Measurements from ENCODE around the gene DCPS.

DCPS gene

DNA sequence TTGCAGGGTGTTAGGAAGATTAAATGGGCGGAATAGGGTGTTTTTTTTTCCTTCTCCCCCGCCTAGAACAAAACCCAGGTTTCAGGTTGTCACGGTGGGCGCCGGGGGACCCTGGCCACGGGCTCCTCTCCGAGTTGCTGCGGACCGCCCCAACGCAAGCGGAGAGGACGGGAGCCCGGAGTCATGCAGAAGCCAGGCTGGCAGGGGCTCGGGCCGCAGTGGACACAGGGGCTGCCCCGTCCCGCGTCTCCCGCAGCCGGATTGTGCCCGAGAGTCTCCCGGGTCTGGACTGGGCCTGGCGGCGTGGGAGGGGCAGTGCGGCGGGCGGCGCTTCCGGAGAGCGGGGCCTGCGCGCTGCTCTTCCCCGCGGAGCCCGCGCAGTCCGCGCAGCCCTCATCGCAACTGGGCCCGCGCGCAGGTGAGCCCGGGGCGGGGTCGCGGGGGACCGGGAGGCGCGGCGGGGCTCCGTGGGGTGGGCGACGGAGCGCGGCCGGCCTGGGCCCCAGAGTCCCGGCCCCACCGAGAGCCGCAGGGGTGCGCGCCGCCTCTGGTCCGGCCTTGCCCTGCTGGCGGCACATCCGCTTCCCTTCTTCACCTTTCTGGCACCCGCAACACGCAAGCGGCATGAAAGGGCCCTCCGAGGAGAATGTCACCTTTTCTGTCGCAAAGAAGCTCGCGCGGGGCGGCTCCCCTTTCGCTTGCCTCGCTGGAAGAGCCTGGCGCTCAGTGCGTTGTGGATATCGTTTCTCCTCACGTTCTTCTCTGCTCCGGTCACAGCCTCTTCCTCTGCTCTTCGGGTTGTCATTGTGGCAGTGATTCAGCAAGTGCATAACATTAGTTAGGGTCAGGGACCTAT lies 20.9 kb upstream of the DCPS start, which contains the start of gene TIRAP:
Gene TIRAP (plus strand): TSS at position 358 of the 856 bp plus-strand sequence. CDS start 7,802 bp downstream, outside the sequence.
- Histone ChIP-seq H3K9me3 (ENCODE audit: control insufficient read depth in 1 of 2, low read length in 2 of 2) (no peaks in the 10 kb centered on the region), H3K9ac (ENCODE audit: low read depth in 1 of 2, low read length in 2 of 2) (peak within 1 kb of the TSS; percentile 89 to 99), H3K27me3 (ENCODE audit: control insufficient read depth in 1 of 2, insufficient read depth in 2 of 2, low read length in 2 of 2) (no peaks in the 10 kb centered on the region), H3K27ac (ENCODE audit: low read depth, low read length) (peak within 1 kb of the TSS; percentile 70), H3K36me3 (ENCODE audit: control insufficient read depth in 1 of 2, insufficient read depth in 2 of 2, low read length in 2 of 2) (peaks cover 0 to 5% of the 10 kb centered on the region in 2 donors), H3K4me1 (ENCODE audit: control insufficient read depth in 1 of 2, insufficient read depth in 2 of 2, low read length in 2 of 2) (peaks cover 16 to 27% of the 10 kb centered on the region in 2 donors), H3K4me3 (ENCODE audit: low read depth in 1 of 2, low read length in 2 of 2) (peak within 1 kb of the TSS; percentile 76 to 87)

DNA sequence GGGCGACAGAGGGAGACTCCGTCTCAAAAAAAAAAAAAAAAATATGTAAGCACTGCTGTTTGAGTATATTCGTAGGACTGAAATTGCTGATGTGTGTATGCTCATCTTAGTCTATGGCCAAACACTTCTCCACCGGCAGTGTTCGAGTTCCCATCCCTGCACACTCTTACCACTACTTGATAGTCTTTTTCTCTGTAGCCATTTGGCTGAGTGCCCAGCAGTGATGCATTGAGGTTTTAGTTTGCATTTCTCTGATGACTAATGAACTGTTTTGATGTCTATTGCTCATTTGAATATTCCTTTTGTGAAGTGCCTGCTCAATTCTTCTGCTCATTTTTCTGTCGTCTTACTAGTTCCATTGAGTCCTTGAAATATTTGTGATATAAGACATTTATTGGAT lies 19.0 kb upstream of the DCPS start:
- H3K27me3 ChIP-seq (ENCODE audit: control insufficient read depth in 1 of 2, insufficient read depth in 2 of 2, low read length in 2 of 2): no peaks in the 10 kb centered on the region
- H3K4me1 ChIP-seq (ENCODE audit: control insufficient read depth in 1 of 2, insufficient read depth in 2 of 2, low read length in 2 of 2): peaks cover 16 to 27% of the 10 kb centered on the region in 2 donors
- H3K9me3 ChIP-seq (ENCODE audit: control insufficient read depth in 1 of 2, low read length in 2 of 2): no peaks in the 10 kb centered on the region
- no peak overlapping the region for H3K9ac ChIP-seq (ENCODE audit: low read depth in 1 of 2, low read length in 2 of 2)
- H3K4me3 ChIP-seq (ENCODE audit: low read depth in 1 of 2, low read length in 2 of 2): peak overlapping the region; percentile 29 to 36
- H3K27ac ChIP-seq (ENCODE audit: low read depth, low read length): no peak overlapping the region
- peaks cover 0 to 9% of the 10 kb centered on the region in 2 donors for H3K36me3 ChIP-seq (ENCODE audit: control insufficient read depth in 1 of 2, insufficient read depth in 2 of 2, low read length in 2 of 2)

DNA sequence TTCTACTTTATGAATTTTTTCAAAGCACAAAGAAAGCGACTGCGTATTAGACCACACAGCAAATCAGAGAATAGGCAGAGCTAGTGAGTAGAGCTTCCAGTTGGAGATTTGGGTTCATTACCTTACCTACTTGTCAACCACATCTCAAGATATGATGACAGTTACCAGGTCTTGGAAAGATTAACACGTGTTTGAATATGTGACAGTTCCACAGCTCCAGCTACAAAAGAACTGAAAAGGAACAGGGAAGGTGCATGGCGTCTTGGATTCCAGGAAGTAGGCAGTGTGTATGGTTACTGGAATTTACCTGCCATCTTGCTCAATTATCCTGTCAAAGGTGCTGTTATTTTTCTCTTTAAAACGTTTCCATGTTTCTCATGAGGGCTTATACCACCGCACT lies 15.6 kb upstream of the DCPS start:
- Histone ChIP-seq H3K36me3 (ENCODE audit: control insufficient read depth in 1 of 2, insufficient read depth in 2 of 2, low read length in 2 of 2) (peaks cover 22 to 41% of the 10 kb centered on the region in 2 donors), H3K27me3 (ENCODE audit: control insufficient read depth in 1 of 2, insufficient read depth in 2 of 2, low read length in 2 of 2) (no peaks in the 10 kb centered on the region)

GRCh38 chr11:126290887-126291286 lies 13.0 kb upstream of the DCPS start:
- H3K9ac ChIP-seq (ENCODE audit: low read depth in 1 of 2, low read length in 2 of 2): no peak overlapping the region
- H3K27me3 ChIP-seq (ENCODE audit: control insufficient read depth in 1 of 2, insufficient read depth in 2 of 2, low read length in 2 of 2): no peaks in the 10 kb centered on the region
- H3K27ac ChIP-seq (ENCODE audit: low read depth, low read length): no peak overlapping the region
- peaks cover 29 to 58% of the 10 kb centered on the region in 2 donors for H3K36me3 ChIP-seq (ENCODE audit: control insufficient read depth in 1 of 2, insufficient read depth in 2 of 2, low read length in 2 of 2)
- H3K9me3 ChIP-seq (ENCODE audit: control insufficient read depth in 1 of 2, low read length in 2 of 2): no peaks in the 10 kb centered on the region
- H3K4me3 ChIP-seq (ENCODE audit: low read depth in 1 of 2, low read length in 2 of 2): no peak overlapping the region
- H3K4me1 ChIP-seq (ENCODE audit: control insufficient read depth in 1 of 2, insufficient read depth in 2 of 2, low read length in 2 of 2): no peaks in the 10 kb centered on the region

More for the DNA sequence above, 15.6 kb upstream of the DCPS start:
- H3K9ac ChIP-seq (ENCODE audit: low read depth in 1 of 2, low read length in 2 of 2): no peak overlapping the region
- H3K9me3 ChIP-seq (ENCODE audit: control insufficient read depth in 1 of 2, low read length in 2 of 2): no peaks in the 10 kb centered on the region
- H3K27ac ChIP-seq (ENCODE audit: low read depth, low read length): no peak overlapping the region
- peaks cover 10 to 14% of the 10 kb centered on the region in 2 donors for H3K4me1 ChIP-seq (ENCODE audit: control insufficient read depth in 1 of 2, insufficient read depth in 2 of 2, low read length in 2 of 2)
- H3K4me3 ChIP-seq (ENCODE audit: low read depth in 1 of 2, low read length in 2 of 2): no peak overlapping the region

DNA sequence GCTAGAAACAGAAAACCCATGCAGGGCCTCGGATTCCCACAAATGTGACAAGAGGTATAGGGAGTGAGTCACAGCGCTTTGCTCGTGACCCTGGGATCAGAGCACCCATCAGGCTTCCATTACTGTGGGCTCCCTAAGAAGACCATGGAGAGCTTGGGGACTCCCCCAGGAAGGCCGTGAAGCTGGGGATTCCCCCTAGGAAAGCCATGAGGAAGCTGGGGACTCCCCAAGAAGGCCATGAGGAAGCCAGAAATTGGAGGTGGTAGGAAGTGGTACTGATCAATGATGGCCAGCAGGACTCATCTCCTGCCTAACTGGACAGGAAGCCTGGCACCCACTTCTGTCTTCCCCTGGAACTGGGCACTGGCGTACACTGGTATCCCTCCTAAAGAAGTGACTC lies 10.1 kb upstream of the DCPS start:
- no peaks in the 10 kb centered on the region for H3K4me1 ChIP-seq (ENCODE audit: control insufficient read depth in 1 of 2, insufficient read depth in 2 of 2, low read length in 2 of 2)
- H3K4me3 ChIP-seq (ENCODE audit: low read depth in 1 of 2, low read length in 2 of 2): no peak overlapping the region
- peaks cover 29 to 52% of the 10 kb centered on the region in 2 donors for H3K36me3 ChIP-seq (ENCODE audit: control insufficient read depth in 1 of 2, insufficient read depth in 2 of 2, low read length in 2 of 2)
- H3K9ac ChIP-seq (ENCODE audit: low read depth in 1 of 2, low read length in 2 of 2): no peak overlapping the region
- no peaks in the 10 kb centered on the region for H3K9me3 ChIP-seq (ENCODE audit: control insufficient read depth in 1 of 2, low read length in 2 of 2)
- no peak overlapping the region for H3K27ac ChIP-seq (ENCODE audit: low read depth, low read length)
- H3K27me3 ChIP-seq (ENCODE audit: control insufficient read depth in 1 of 2, insufficient read depth in 2 of 2, low read length in 2 of 2): no peaks in the 10 kb centered on the region

DNA sequence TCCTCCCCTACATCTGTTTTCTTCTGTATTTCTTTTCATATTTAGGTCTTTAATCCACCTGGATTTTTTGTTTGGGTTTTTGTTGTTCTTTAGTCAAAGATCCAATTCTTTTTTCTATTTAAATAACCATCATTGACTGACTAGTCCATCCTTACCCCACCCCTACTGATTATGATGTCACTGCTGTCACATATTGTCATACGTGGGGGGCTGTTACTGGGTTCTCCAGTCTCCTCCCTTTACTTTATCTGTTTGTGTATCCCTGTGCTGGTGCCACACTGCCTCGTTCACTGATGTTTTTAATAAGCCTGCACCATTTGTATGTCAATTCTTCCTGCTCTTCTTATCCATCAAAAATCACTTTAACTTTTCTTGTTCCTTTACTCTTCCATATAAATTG lies 6.9 kb upstream of the DCPS start:
- H3K4me1 ChIP-seq (ENCODE audit: control insufficient read depth in 1 of 2, insufficient read depth in 2 of 2, low read length in 2 of 2): no peaks in the 10 kb centered on the region

DNA sequence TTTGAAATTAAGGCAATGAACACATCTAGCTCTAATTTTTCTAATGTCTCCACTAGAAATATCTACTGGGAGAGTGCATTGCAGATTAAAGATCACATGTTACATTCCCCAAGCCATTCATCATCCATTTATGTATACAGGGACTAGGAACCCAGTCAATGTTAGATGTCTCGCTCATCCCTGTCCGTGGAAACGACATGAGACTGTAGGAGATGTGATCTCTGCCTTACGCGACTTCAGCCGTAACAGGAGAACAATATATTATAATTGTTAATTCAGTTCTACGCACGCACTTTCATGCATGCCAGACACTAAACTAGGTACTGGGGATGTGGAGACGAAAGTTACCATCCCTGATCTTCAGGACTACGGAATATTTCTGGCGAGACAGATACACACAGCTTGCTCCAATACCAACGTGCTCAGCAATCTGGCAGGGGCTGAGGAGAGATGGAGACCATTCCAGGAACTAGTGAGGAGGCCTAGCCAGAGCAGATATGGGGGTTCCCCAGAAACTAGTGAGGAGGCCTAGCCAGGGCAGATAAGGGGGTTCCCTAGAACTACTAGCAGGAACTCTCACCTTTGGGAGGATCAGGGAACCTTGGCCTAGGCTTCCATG lies 706 bp downstream of the DCPS start:
- no peaks in the 10 kb centered on the region for H3K27me3 ChIP-seq (ENCODE audit: control insufficient read depth in 1 of 2, insufficient read depth in 2 of 2, low read length in 2 of 2)

More for the DNA sequence above, 6.9 kb upstream of the DCPS start:
- Histone ChIP-seq H3K27ac (ENCODE audit: low read depth, low read length) (no peak overlapping the region), H3K27me3 (ENCODE audit: control insufficient read depth in 1 of 2, insufficient read depth in 2 of 2, low read length in 2 of 2) (no peaks in the 10 kb centered on the region), H3K4me3 (ENCODE audit: low read depth in 1 of 2, low read length in 2 of 2) (no peak overlapping the region), H3K9me3 (ENCODE audit: control insufficient read depth in 1 of 2, low read length in 2 of 2) (no peaks in the 10 kb centered on the region), H3K36me3 (ENCODE audit: control insufficient read depth in 1 of 2, insufficient read depth in 2 of 2, low read length in 2 of 2) (peaks cover 16 to 28% of the 10 kb centered on the region in 2 donors), H3K9ac (ENCODE audit: low read depth in 1 of 2, low read length in 2 of 2) (no peak overlapping the region)

GRCh38 chr11:126305699-126306098 lies 1.8 kb downstream of the DCPS start:
- Histone ChIP-seq H3K4me3 (ENCODE audit: low read depth in 1 of 2, low read length in 2 of 2) (no peak overlapping the region), H3K9ac (ENCODE audit: low read depth in 1 of 2, low read length in 2 of 2) (no peak overlapping the region), H3K9me3 (ENCODE audit: control insufficient read depth in 1 of 2, low read length in 2 of 2) (no peaks in the 10 kb centered on the region), H3K27ac (ENCODE audit: low read depth, low read length) (no peak overlapping the region), H3K36me3 (ENCODE audit: control insufficient read depth in 1 of 2, insufficient read depth in 2 of 2, low read length in 2 of 2) (peaks cover 0 to 11% of the 10 kb centered on the region in 2 donors), H3K27me3 (ENCODE audit: control insufficient read depth in 1 of 2, insufficient read depth in 2 of 2, low read length in 2 of 2) (no peaks in the 10 kb centered on the region), H3K4me1 (ENCODE audit: control insufficient read depth in 1 of 2, insufficient read depth in 2 of 2, low read length in 2 of 2) (peaks cover 8 to 11% of the 10 kb centered on the region in 2 donors)

More for the DNA sequence above, 706 bp downstream of the DCPS start:
- Histone ChIP-seq H3K27ac (ENCODE audit: low read depth, low read length) (no peak overlapping the region), H3K36me3 (ENCODE audit: control insufficient read depth in 1 of 2, insufficient read depth in 2 of 2, low read length in 2 of 2) (peaks cover 0 to 11% of the 10 kb centered on the region in 2 donors), H3K4me3 (ENCODE audit: low read depth in 1 of 2, low read length in 2 of 2) (peak overlapping the region; percentile 94 to 98), H3K9ac (ENCODE audit: low read depth in 1 of 2, low read length in 2 of 2) (peak overlapping the region; percentile 68 to 95), H3K4me1 (ENCODE audit: control insufficient read depth in 1 of 2, insufficient read depth in 2 of 2, low read length in 2 of 2) (peaks cover 7 to 9% of the 10 kb centered on the region in 2 donors), H3K9me3 (ENCODE audit: control insufficient read depth in 1 of 2, low read length in 2 of 2) (no peaks in the 10 kb centered on the region)

- Histone ChIP-seq H3K4me1 (ENCODE audit: control insufficient read depth in 1 of 2, insufficient read depth in 2 of 2, low read length in 2 of 2) (peaks cover 16 to 19% of the 10 kb centered on the region in 2 donors), H3K4me3 (ENCODE audit: low read depth in 1 of 2, low read length in 2 of 2) (no peak overlapping the region), H3K27me3 (ENCODE audit: control insufficient read depth in 1 of 2, insufficient read depth in 2 of 2, low read length in 2 of 2) (no peaks in the 10 kb centered on the region), H3K36me3 (ENCODE audit: control insufficient read depth in 1 of 2, insufficient read depth in 2 of 2, low read length in 2 of 2) (peaks cover 0 to 14% of the 10 kb centered on the region in 2 donors), H3K9me3 (ENCODE audit: control insufficient read depth in 1 of 2, low read length in 2 of 2) (no peaks in the 10 kb centered on the region), H3K9ac (ENCODE audit: low read depth in 1 of 2, low read length in 2 of 2) (no peak overlapping the region), H3K27ac (ENCODE audit: low read depth, low read length) (no peak overlapping the region)
Measured at GRCh38 chr11:126307706-126308105, 3.8 kb downstream of the DCPS start.

DNA sequence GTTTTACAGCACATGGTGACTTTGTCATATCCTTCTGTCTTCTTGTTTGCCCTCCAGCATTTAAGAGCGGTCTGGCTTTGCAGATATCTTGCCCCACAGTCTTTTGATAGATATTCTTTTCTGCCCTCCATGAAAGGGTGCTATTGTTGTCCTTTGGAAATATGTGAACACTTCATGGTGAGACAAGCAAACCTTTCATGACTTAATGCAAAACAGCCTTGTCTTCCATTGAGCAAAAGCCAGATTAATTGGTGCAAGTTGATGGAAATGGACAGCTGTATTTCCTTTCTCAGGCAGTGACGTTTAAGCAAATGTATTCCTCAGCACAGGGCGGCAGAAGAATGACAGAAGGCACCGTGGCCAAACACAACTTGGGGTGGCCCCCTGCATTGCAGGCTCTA lies 4.4 kb downstream of the DCPS start:
- Histone ChIP-seq H3K36me3 (ENCODE audit: control insufficient read depth in 1 of 2, insufficient read depth in 2 of 2, low read length in 2 of 2) (peaks cover 0 to 14% of the 10 kb centered on the region in 2 donors), H3K27me3 (ENCODE audit: control insufficient read depth in 1 of 2, insufficient read depth in 2 of 2, low read length in 2 of 2) (no peaks in the 10 kb centered on the region), H3K4me3 (ENCODE audit: low read depth in 1 of 2, low read length in 2 of 2) (no peak overlapping the region), H3K9ac (ENCODE audit: low read depth in 1 of 2, low read length in 2 of 2) (no peak overlapping the region), H3K27ac (ENCODE audit: low read depth, low read length) (no peak overlapping the region), H3K4me1 (ENCODE audit: control insufficient read depth in 1 of 2, insufficient read depth in 2 of 2, low read length in 2 of 2) (peaks cover 19 to 21% of the 10 kb centered on the region in 2 donors), H3K9me3 (ENCODE audit: control insufficient read depth in 1 of 2, low read length in 2 of 2) (no peaks in the 10 kb centered on the region)

Data from duodenal mucosa (tissue), 2 donors.